Esophagus squamous epithelium (tissue), 4 donors: Measurements from ENCODE around the gene RAP1B.

Source experiments
- POLR2A ChIP-seq, 4 donors: fragments of 450-650 bp; IDR thresholded peaks; one replicate each; pipeline ENCODE4 v1.6.1; 2017; ENCODE audit warnings: antibody characterized with exemption in 4 of 4, mild to moderate bottlenecking in 4 of 4, moderate library complexity in 3 of 4
- TF ChIP-seq, protein P1 (sequence below), 6 experiments: fragments of 450-650 bp in 4 of 6; fragments of 200-600 bp in 2 of 6; sonication (generic) in 2 of 6; IDR thresholded peaks; one replicate each; pipeline ENCODE4 v1.5.1; 2016 to 2019; ENCODE audit warnings: antibody characterized with exemption in 6 of 6, mild to moderate bottlenecking in 4 of 6, moderate library complexity in 4 of 6

DNA sequence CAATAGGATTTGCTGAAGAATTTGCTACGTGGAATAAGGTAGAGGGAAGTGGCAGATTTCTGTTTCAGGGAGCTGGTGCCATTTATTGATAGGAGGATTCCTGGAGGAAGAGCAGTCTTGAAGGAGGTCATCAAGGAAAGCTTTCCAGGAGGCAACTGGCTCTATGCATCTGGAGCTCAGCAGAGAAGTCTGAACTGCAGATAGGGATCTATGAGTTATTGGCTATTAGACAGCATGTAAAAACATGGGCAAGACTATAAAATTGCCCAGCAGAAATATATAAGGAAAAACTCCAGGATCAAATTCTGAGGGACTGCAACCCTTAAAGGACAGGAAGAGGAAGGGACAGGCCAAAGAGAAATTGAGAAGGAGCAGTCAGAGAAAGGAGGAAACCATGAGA is 8.9 kb upstream of the RAP1B start:
- TF ChIP-seq, protein P1, sequence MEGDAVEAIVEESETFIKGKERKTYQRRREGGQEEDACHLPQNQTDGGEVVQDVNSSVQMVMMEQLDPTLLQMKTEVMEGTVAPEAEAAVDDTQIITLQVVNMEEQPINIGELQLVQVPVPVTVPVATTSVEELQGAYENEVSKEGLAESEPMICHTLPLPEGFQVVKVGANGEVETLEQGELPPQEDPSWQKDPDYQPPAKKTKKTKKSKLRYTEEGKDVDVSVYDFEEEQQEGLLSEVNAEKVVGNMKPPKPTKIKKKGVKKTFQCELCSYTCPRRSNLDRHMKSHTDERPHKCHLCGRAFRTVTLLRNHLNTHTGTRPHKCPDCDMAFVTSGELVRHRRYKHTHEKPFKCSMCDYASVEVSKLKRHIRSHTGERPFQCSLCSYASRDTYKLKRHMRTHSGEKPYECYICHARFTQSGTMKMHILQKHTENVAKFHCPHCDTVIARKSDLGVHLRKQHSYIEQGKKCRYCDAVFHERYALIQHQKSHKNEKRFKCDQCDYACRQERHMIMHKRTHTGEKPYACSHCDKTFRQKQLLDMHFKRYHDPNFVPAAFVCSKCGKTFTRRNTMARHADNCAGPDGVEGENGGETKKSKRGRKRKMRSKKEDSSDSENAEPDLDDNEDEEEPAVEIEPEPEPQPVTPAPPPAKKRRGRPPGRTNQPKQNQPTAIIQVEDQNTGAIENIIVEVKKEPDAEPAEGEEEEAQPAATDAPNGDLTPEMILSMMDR (IDR thresholded peaks at IDR 0.05), result no peak
- no peak for TF ChIP-seq POLR2A (IDR thresholded peaks at IDR 0.05)
